Lower lobe of right lung (tissue), 2 donors: Measurements from ENCODE around the gene MAP4K3. TPM values are rescaled to one million over a fixed set of nuclear protein-coding genes. Genes with fewer than 3 reads are reported as not detected.

ENCODE experiments used
- ATAC-seq, 2 donors: fragments of 200-7000 bp; cut with Tn5 transposase; one replicate each; pipeline ENCODE4 v1.9.1; 2020 to 2022; ENCODE audit warnings: mild to moderate bottlenecking in 2 of 2, moderate library complexity in 2 of 2
- DNase-seq: peaks from one replicate; pipeline ENCODE4 v3.0.0-alpha.2; 2020
- H3K27ac ChIP-seq: fragments of 200-600 bp; one replicate; pipeline ENCODE4 v1.8.0; 2022
- H3K27me3 ChIP-seq: fragments of 200-600 bp; one replicate; pipeline ENCODE4 v1.8.0; 2022; ENCODE audit warnings: low read depth
- H3K36me3 ChIP-seq: fragments of 200-600 bp; one replicate; pipeline ENCODE4 v1.8.0; 2022; ENCODE audit warnings: mild to moderate bottlenecking
- H3K4me1 ChIP-seq: fragments of 200-600 bp; one replicate; pipeline ENCODE4 v1.8.0; 2022
- H3K4me3 ChIP-seq: fragments of 200-600 bp; one replicate; pipeline ENCODE4 v1.8.0; 2022; ENCODE audit warnings: mild to moderate bottlenecking
- H3K9me3 ChIP-seq: fragments of 200-600 bp; one replicate; pipeline ENCODE4 v1.8.0; 2022
- intact Hi-C: fragments of 100-400 bp; cut with DNase I; formaldehyde crosslinking; loops from one replicate; pipeline ENCODE4 v1.11.0; 2022
- total RNA-seq: library from RNA; stranded (reverse); fragmentation: NEBNext Ultra II Directional; extraction: Animal tissue kit (Norgen Biotek cat#: 25700); gene quantifications from one replicate; pipeline ENCODE4 v1.2.1, GENCODE V29; 2021
- TF ChIP-seq, protein P1 (sequence below): fragments of 200-600 bp; IDR thresholded peaks from one replicate; pipeline ENCODE4 v1.8.0; 2022; ENCODE audit warnings: antibody characterized with exemption, mild to moderate bottlenecking
- donor health status: DM: no; HTN: yes; CAD: no; lungs with severe emphysema.

The MAP4K3 gene
- total RNA-seq, 1 donor from 2014 or later = 42.9 TPM

DNA sequence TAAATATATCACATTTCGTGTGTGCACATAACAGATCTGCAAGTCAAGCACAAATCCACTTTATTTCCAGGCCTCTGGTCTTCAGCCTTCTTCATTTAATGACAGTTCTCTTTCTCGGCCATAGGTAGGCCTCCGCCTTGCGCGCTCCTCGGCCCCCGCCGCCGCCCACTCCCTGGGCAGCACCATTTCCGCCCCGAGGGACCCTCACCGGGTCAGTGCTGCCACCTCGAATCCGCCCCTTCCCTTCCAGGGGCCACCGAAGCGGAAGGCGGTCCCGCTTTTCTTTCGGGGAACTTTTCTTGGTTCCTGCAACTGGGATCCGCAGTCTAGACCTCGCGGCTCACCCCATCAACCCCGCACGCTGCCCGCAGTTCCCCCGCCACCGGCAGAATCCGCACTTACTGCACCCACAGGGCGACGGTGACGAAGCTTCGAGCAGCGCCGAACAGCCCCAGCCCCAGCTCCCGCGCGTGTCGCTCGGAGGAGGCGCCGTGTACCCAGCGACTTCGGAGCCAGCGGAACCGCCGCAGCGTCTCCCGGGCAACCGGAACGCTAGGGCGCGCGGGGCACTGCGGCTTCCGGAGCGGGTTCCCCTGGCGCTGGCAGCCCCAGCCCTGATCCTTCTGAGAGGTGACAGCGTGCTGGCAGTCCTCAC is 193.5 kb downstream of the MAP4K3 start, which contains the start of gene CDKL4:
TSS of gene CDKL4 (minus strand) at position 502 of the 655 bp plus-strand sequence.
- peak within 1 kb of the TSS; percentile 45 for H3K4me3 ChIP-seq
- no peak within 1 kb of the TSS for H3K27ac ChIP-seq
- peaks cover 3% of the 10 kb centered on the region for H3K36me3 ChIP-seq
- DNase-seq = peak; percentile 60
- H3K9me3 ChIP-seq = no peaks in the 10 kb centered on the region
- H3K27me3 ChIP-seq = no peaks in the 10 kb centered on the region
- intact Hi-C loops = no loop called here
- peaks cover 9% of the 10 kb centered on the region for H3K4me1 ChIP-seq
- TF ChIP-seq, protein P1, sequence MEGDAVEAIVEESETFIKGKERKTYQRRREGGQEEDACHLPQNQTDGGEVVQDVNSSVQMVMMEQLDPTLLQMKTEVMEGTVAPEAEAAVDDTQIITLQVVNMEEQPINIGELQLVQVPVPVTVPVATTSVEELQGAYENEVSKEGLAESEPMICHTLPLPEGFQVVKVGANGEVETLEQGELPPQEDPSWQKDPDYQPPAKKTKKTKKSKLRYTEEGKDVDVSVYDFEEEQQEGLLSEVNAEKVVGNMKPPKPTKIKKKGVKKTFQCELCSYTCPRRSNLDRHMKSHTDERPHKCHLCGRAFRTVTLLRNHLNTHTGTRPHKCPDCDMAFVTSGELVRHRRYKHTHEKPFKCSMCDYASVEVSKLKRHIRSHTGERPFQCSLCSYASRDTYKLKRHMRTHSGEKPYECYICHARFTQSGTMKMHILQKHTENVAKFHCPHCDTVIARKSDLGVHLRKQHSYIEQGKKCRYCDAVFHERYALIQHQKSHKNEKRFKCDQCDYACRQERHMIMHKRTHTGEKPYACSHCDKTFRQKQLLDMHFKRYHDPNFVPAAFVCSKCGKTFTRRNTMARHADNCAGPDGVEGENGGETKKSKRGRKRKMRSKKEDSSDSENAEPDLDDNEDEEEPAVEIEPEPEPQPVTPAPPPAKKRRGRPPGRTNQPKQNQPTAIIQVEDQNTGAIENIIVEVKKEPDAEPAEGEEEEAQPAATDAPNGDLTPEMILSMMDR = no peak
- ATAC-seq = peak; percentile 63 to 89

DNA sequence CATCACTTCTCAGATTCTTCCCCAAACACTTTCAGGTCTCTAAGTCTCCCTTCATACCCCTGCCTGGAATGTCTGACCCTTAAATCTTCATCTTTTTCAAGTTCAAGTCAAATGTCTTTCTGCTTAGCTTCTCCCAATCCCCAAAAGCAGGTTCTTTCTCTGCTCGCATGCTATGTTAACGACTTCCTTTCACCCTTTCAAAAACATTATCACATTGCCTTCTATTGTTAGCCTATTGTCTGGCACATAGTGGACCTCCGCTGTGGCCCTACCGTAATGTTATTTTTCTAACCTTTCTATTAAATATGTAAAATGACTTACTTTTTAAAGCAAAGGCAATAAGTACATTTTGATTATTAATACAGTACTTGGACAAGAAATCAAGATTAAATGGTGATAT is 195.5 kb downstream of the MAP4K3 start:
- Histone ChIP-seq H3K4me3 (no peak overlapping the region), H3K4me1 (peaks cover 9% of the 10 kb centered on the region), H3K27ac (no peak overlapping the region), H3K36me3 (no peaks in the 10 kb centered on the region), H3K27me3 (no peaks in the 10 kb centered on the region), H3K9me3 (no peaks in the 10 kb centered on the region)
- intact Hi-C loops = no loop called here
- ATAC-seq (no peak), DNase-seq (no peak)
- TF ChIP-seq, protein P1 = no peak

DNA sequence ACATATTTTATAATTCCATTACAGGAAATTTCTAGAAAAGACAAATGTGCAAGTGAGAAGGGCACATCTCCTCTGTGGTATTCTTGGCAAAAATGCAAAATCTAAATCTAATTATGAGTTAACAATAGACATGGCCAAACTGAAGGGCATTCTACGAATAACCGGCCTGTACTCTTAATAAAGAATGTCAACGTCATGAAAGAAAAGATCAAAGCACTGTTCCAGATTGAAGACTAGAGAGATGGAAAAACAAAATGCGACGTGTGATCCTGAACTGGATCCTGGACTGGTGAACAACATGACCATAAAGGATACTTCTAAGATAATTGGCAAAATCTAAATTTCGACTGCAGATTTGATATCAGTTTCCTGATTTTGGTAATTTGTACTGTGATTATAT is 196.3 kb downstream of the MAP4K3 start:
- no peaks in the 10 kb centered on the region for H3K27me3 ChIP-seq
- H3K27ac ChIP-seq = no peak overlapping the region
- no peak for DNase-seq
- no peaks in the 10 kb centered on the region for H3K36me3 ChIP-seq
- TF ChIP-seq, protein P1 = no peak
- H3K4me3 ChIP-seq = no peak overlapping the region
- intact Hi-C loops = no loop called here
- no peaks in the 10 kb centered on the region for H3K9me3 ChIP-seq
- peaks cover 9% of the 10 kb centered on the region for H3K4me1 ChIP-seq
- no peak for ATAC-seq

DNA sequence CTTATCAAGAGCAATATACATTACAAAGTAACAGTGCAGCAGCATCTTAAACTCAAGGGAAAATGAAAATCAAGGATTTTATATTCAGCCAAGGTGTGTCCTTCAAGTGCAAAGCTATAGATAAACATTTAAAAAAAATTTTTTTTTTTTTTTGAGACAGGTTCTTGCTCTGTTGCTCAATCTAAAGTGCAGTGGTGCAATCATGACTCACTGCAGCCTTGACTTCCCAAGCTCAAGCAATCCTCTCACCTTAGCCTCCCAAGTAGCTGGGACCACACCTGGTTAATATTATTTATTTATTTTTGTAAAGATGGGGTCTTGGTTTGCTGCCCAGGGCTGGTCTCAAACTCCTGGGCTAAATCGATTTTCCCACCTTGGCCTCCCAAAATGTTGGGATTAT is 202.3 kb downstream of the MAP4K3 start:
- no peaks in the 10 kb centered on the region for H3K27me3 ChIP-seq
- intact Hi-C loops = no loop called here
- H3K4me3 ChIP-seq = no peak overlapping the region
- H3K4me1 ChIP-seq = peaks cover under 1% of the 10 kb centered on the region
- ATAC-seq (no peak), DNase-seq (no peak)
- no peaks in the 10 kb centered on the region for H3K9me3 ChIP-seq
- no peak overlapping the region for H3K27ac ChIP-seq
- H3K36me3 ChIP-seq = no peaks in the 10 kb centered on the region
- TF ChIP-seq, protein P1 = no peak

DNA sequence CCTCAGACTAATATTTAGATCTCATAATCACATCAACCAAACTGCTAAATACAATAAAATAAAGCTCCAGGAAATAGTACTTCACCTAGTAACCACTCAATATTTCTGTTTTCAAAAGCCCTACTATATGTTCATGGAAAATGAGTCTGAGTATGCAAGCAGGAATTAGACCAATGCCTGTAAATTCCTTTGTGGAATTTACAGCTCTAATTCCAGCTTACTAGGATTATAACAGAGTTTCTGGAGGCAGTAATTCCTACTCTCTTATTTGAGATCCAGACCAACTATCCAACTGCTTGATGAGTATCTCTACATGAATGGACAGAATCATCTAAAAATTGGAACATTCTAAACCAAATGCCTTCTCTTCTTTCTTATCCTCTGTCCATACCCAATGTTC is 204.9 kb downstream of the MAP4K3 start:
- H3K4me1 ChIP-seq = peaks cover 15% of the 10 kb centered on the region
- intact Hi-C loops = no loop called here
- no peaks in the 10 kb centered on the region for H3K27me3 ChIP-seq
- H3K27ac ChIP-seq = no peak overlapping the region
- ATAC-seq (no peak), DNase-seq (no peak)
- H3K36me3 ChIP-seq = no peaks in the 10 kb centered on the region
- H3K9me3 ChIP-seq = no peaks in the 10 kb centered on the region
- H3K4me3 ChIP-seq = no peak overlapping the region
- TF ChIP-seq, protein P1 = no peak
